Natural killer cell (primary cell): ENCODE results near the gene PRKAG2. TPM values are rescaled to one million over a fixed set of nuclear protein-coding genes. Genes with fewer than 3 reads are reported as not detected.

ENCODE experiments used
- ATAC-seq, 3 donors: fragments of 150-1000 bp in 2 of 3; fragments of 200-7000 bp in 1 of 3; cut with Tn5 transposase; 1 replicate in 1 of 3; 2 replicates in 2 of 3; pipeline ENCODE4 v1.10.0; 2021; ENCODE audit warnings: mild to moderate bottlenecking in 2 of 3, moderate library complexity in 2 of 3
- DNase-seq, 2 donors: peaks; one replicate each; pipeline versions ENCODE4 v3.0.0 to v3.0.0-alpha.2; 2013 to 2021; ENCODE audit warnings: mixed read lengths in 1 of 2
- H3K27ac ChIP-seq: one replicate; pipeline ENCODE4 v1.5.1; 2013; ENCODE audit warnings: mild to moderate bottlenecking, low read length
- H3K27me3 ChIP-seq: one replicate; pipeline ENCODE4 v1.6.1; 2013; ENCODE audit warnings: low read length; ENCODE audit not compliant: control insufficient read depth, insufficient read depth
- H3K36me3 ChIP-seq: one replicate; pipeline ENCODE4 v1.6.1; 2013; ENCODE audit warnings: low read length; ENCODE audit not compliant: control insufficient read depth, insufficient read depth
- H3K4me1 ChIP-seq: one replicate; pipeline ENCODE4 v1.6.1; 2013; ENCODE audit warnings: low read length; ENCODE audit not compliant: control insufficient read depth, insufficient read depth
- H3K4me3 ChIP-seq: one replicate; pipeline ENCODE4 v1.5.1; 2013; ENCODE audit warnings: low read length
- H3K9me3 ChIP-seq: one replicate; pipeline ENCODE4 v1.6.1; 2013; ENCODE audit warnings: low read length; ENCODE audit not compliant: control insufficient read depth, insufficient read depth
- H3K27ac Mint-ChIP-seq, 2 donors: one replicate each; pipeline ENCODE4 v1.8.0; 2022; ENCODE audit warnings: mild to moderate bottlenecking in 2 of 2, mixed read lengths in 2 of 2, moderate library complexity in 1 of 2
- H3K27me3 Mint-ChIP-seq, 2 donors: one replicate each; pipeline ENCODE4 v1.8.0; 2022; ENCODE audit warnings: low read depth in 2 of 2, mixed read lengths in 2 of 2
- H3K36me3 Mint-ChIP-seq: one replicate; pipeline ENCODE4 v1.8.0; 2022; ENCODE audit warnings: mixed read lengths
- H3K4me1 Mint-ChIP-seq, 2 donors: one replicate each; pipeline ENCODE4 v1.8.0; 2022; ENCODE audit warnings: mixed read lengths in 2 of 2
- H3K4me3 Mint-ChIP-seq: one replicate; pipeline ENCODE4 v1.8.0; 2022; ENCODE audit warnings: mild to moderate bottlenecking, moderate library complexity, mixed read lengths
- H3K9me3 Mint-ChIP-seq, 2 donors: one replicate each; pipeline ENCODE4 v1.8.0; 2022; ENCODE audit warnings: mixed read lengths in 2 of 2
- CTCF ChIP-seq: fragments of 200-600 bp; IDR thresholded peaks from one replicate; pipeline ENCODE4 v1.8.0; 2022; ENCODE audit warnings: antibody characterized with exemption
- WGBS: methylation state at CpG from one replicate; pipeline ENCODE4 v1.1.7; 2013; ENCODE audit warnings: missing lambda C conversion rate; ENCODE audit not compliant: insufficient coverage; 5-methylcytosine and 5-hydroxymethylcytosine counted together
- intact Hi-C: fragments of 100-400 bp; cut with micrococcal nuclease; formaldehyde crosslinking; loops from one replicate; pipeline ENCODE4 v1.14.2; 2022
- total RNA-seq, 4 donors: library from RNA; stranded (reverse); fragments of 120-200 nt in 1 of 4; gene quantifications; one replicate each; pipeline versions ENCODE4 v1.2.3 to v1.2.4, GENCODE V29; 2013 to 2022

PRKAG2 gene
- total RNA-seq, 3 donors from 2014 or later (not counting 1 experiment from before 2014, with no cell fraction given): 42.6 to 66.5 (median 64.4) TPM

GRCh38 chr7:151591866-151592265 lies 285.0 kb downstream of the PRKAG2 start:
- intact Hi-C loops: no loop called here
- 95% methylated on average over 14 of the region's 14 CpGs for WGBS
- Histone ChIP-seq H3K27ac (no peak overlapping the region), H3K27me3 (no peaks in the 10 kb centered on the region), H3K4me3 (no peak overlapping the region), H3K4me1 (peaks cover 10% of the 10 kb centered on the region), H3K9me3 (no peaks in the 10 kb centered on the region), H3K36me3 (peaks cover 17% of the 10 kb centered on the region)
- ATAC-seq (peak in 1 of 3 donors; percentile 15), DNase-seq (no peak)
- Mint-ChIP-seq H3K4me1 (peaks cover 20 to 45% of the 10 kb centered on the region in 2 donors), H3K4me3 (no peak overlapping the region), H3K27me3 (no peaks in the 10 kb centered on the region), H3K36me3 (no peaks in the 10 kb centered on the region), H3K9me3 (no peaks in the 10 kb centered on the region), H3K27ac (no peak overlapping the region)
- TF ChIP-seq CTCF: no peak

- peak overlapping the region in 1 of 2 donors; percentile 42 for H3K27ac Mint-ChIP-seq
- H3K27ac ChIP-seq: no peak overlapping the region
Measured at GRCh38 chr7:151590850-151591771, 285.8 kb downstream of the PRKAG2 start.

DNA sequence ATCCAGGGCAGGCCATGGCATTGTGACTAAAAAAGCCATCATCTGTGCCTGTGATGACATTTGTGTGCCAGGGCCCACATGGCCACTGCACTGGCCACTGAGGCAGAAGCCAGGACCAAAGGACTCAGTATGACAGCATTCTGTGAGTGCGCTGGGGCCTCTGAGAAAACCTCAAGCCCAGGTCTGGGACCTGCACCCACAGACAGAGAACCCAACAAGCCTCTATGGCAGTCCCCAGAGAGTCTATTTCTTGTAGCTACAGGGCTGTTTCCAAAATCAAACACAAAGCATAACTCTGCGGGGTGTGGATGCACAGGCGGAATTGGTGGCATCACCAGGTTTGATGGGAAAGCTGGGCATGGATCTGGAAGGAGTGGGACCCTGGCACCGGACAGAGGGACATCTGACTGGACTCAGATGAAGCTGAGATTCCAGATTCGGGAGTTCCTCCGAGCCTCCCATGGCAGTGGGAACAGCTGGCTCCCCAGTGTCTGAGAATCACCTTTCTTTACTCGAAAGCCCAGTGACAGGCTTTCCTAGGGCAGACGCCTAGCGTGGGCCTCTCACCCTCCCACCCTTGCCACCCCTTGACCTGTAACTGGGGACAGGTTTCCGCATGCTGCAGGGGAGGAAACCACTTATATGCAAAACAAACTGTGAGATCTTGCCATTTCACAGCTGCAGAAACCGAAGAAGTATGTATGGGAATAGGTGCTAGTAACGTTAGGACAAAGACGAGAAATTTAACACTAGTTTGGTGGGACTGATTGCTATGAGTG lies 286.7 kb downstream of the PRKAG2 start:
- no peaks in the 10 kb centered on the region for H3K27me3 Mint-ChIP-seq
- intact Hi-C loops: no loop called here
- H3K27ac ChIP-seq: no peak overlapping the region
- H3K4me3 Mint-ChIP-seq: peak overlapping the region; percentile 26
- H3K4me1 Mint-ChIP-seq: peaks cover 12 to 39% of the 10 kb centered on the region in 2 donors
- no peaks in the 10 kb centered on the region for H3K9me3 Mint-ChIP-seq
- H3K36me3 Mint-ChIP-seq: no peaks in the 10 kb centered on the region
- 87% methylated on average over 12 of the region's 13 CpGs for WGBS
- peak overlapping the region in 1 of 2 donors; percentile 78 for H3K27ac Mint-ChIP-seq
- no peaks in the 10 kb centered on the region for H3K9me3 ChIP-seq
- H3K36me3 ChIP-seq: peaks cover 21% of the 10 kb centered on the region
- ATAC-seq (peak in 1 of 3 donors; percentile 67), DNase-seq (no peak)
- H3K4me3 ChIP-seq: no peak overlapping the region
- H3K27me3 ChIP-seq: no peaks in the 10 kb centered on the region
- peaks cover 10% of the 10 kb centered on the region for H3K4me1 ChIP-seq
- no peak for TF ChIP-seq CTCF

More at GRCh38 chr7:151590850-151591771, 285.8 kb downstream of the PRKAG2 start:
- H3K36me3 ChIP-seq: peaks cover 18% of the 10 kb centered on the region
- Mint-ChIP-seq H3K36me3 (no peaks in the 10 kb centered on the region), H3K9me3 (no peaks in the 10 kb centered on the region), H3K4me3 (no peak overlapping the region), H3K27me3 (no peaks in the 10 kb centered on the region), H3K4me1 (peaks cover 17 to 43% of the 10 kb centered on the region in 2 donors)
- DNase-seq (no peak), ATAC-seq (peak; percentile 34 to 75 (median 47))
- no peak overlapping the region for H3K4me3 ChIP-seq
- WGBS: 91% methylated on average over 19 of the region's 19 CpGs
- H3K9me3 ChIP-seq: no peaks in the 10 kb centered on the region
- no peaks in the 10 kb centered on the region for H3K27me3 ChIP-seq
- no peak for TF ChIP-seq CTCF
- peaks cover 10% of the 10 kb centered on the region for H3K4me1 ChIP-seq
- intact Hi-C loops: no loop called here
